Middle frontal gyrus (tissue), 1 donor: ENCODE results near the gene ADGB.
"Not testable (repeated sequence)": the region's sequence is repeated elsewhere in the genome, so short reads cannot be mapped to it uniquely, and the experiment has no call there.

Experiments used
- DNase-seq: peaks from one replicate; pipeline ENCODE4 v3.0.0-alpha.2; 2015; ENCODE audit warnings: low spot score; ENCODE audit errors: extremely low spot score

ADGB gene

DNA sequence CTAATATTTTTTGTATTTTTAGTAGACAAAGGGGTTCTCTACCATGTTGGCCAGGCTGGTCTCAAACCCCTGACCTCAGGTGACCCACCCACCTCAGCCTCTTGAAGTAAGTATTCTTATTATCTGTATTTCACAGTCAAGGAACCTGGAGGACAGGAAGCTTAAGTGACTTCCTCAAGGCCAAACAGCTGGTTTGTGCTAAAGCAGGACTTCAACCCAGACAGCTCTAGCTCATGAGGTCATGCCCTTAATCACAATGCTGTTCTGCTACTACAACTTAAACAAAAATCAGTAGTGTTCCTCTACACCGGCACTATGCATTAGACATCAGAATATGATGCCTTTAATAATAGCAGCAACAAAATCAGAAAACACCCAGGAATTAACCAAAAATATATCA, 168.9 kb downstream of the ADGB start:
- no peak for DNase-seq

DNA sequence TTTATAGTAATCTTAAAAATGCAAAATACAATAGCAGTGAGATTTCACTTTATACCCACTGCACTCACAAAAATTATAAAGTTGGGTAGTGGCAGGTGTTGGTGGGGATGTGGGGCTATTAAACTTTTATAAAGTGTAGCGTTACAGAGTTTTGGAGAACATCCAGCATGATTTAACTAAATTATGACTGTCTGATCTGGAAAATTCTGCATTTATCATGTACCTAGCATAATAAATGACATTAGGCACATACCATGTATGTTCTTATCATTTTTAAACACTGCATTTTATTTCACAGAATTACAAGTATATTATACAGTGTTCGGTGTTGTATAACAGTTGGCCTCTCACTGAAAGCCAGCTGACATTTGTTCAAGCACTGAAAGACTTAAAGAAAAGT, 169.9 kb downstream of the ADGB start:
- no peak for DNase-seq

- DNase-seq, result no peak
These were observed 171.6 kb downstream of the ADGB start for GRCh38 chr6:146770275-146770964.

DNA sequence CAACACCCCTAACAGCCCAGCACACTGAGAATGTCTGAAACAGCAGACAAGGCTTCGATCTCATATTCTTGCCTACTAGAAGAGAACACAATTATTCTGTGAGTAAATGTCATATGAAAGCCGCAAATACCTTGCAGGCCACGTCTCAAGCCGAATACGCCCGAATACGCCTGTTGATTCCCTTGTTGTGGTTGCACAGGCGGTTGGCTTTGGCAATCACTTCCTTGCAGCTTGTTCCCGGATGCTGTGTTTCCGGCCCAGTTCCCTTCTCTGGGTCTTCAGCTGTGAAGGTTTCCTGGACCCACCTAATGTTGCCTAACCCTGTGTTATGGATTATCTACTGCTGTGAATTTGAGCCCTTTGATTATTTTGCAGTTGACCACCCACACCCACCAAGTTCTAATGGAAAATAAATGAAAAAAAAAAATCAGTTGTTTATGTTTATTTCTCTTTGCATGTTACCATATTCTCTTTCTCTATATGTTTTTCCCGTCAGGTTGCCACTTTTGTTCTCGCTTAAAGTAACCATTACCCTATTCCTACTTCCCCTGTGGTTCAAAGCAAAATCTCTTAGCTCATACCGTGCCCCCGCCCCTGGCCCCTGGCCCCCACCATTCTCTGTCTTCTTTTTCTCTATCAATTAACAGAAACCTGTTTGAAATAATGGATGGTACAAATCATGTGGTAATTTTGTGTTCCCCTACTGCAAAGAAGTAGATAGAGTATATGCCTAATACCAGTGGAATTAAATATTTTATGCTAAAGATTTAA, 172.4 kb downstream of the ADGB start:
- no peak for DNase-seq

- DNase-seq, result no peak
These were observed 176.4 kb downstream of the ADGB start for GRCh38 chr6:146775220-146775619.

DNA sequence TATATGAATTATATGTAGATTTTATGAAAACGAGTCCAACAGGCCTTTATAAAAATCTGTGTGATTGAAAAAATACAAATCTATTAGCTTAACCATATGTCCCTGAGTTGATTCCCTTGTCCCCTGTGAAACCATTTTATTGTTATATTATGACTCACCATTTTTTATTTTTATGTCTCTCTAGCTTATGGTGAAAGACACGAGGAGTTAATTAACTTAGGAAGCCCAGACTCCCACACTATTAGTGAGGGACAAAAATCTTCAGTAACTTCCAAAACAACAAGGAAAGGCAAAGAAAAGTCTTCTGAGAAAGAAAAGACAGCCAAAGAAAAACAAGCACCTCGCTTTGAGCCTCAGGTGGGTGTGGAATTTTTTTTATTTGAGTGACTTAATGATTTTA, 183.1 kb downstream of the ADGB start:
- no peak for DNase-seq

DNA sequence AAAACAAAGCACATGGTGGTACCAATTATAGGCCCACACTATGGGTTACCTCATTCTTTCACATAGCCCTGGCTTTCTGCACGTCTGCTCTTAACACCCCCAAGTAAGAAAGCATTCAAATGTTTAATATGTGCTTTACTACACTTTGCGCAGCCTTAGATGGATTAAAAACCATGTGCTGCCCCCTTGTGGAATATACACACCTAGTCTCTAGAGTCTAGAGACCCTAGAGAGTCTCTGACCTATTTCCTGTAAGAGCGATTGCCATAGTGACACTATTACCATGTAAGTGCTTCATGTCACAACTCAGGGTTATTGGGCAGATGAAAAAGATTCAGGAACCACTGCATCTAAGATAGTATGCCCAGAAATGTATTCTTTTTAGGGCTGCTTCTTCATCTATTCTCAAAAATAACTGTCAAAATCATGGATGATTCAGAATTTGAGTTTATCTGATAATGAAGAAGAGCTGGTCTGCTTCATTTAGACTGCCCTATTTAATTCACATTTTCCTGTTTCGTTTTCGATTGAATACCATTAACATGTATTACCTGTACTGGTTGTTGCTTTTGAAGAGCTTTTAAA, 186.3 kb downstream of the ADGB start:
- DNase-seq, result no peak

DNA sequence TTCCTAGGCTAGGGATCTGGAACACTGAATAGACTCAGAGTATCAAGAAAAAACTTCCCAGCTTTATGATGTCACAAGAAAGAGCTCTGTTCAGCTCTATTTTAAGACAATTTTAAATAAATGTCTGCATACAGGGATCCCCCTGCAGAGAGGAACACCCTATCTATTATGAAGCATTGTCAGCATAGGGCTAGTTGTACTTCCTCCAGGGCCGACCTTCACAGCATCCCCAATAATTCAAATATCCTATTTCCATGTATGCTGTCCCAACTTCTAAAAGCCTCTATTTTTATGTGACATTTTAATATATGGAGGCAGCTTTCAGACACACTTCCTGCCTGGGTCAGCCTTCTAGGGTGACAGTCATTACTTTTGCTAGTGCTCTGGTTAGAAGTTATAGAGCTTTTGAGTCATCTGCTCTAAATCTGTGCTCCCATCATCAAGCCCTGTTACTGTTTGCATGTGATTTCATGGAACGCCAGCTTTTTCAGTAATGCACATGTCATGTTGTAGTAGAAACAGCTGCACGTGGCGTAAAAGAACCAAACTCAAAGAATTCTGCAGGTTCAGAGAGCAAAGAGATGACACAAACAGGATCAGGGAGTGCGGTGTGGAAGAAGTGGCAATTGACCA, 189.2 kb downstream of the ADGB start:
- no peak for DNase-seq

- DNase-seq, result no peak
These were observed 191.9 kb downstream of the ADGB start for GRCh38 chr6:146790561-146791091.

DNA sequence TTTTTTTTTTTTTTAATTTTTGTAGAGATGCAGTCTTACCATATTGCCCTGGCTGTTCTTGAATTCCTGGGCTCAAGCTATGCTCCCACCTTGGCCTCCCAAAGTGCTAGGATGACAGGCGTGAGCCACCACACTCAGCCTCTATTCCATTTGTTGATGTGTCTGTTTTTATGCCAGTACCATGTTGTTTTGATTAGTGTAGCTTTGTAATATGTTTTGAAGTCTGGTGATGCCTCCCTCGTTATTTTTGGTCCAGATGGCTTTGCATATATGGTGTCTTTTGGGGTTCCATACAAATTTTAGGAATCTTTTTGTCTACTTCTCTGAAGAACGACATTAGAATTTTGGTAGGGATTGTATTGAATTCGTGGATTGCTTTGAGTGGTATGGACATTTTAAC, 193.2 kb downstream of the ADGB start:
- DNase-seq, result no peak

- DNase-seq, result not testable (repeated sequence)
These were observed 194.4 kb downstream of the ADGB start for GRCh38 chr6:146793218-146793617.

- DNase-seq, result no peak
These were observed 196.8 kb downstream of the ADGB start for GRCh38 chr6:146795479-146796133.

DNA sequence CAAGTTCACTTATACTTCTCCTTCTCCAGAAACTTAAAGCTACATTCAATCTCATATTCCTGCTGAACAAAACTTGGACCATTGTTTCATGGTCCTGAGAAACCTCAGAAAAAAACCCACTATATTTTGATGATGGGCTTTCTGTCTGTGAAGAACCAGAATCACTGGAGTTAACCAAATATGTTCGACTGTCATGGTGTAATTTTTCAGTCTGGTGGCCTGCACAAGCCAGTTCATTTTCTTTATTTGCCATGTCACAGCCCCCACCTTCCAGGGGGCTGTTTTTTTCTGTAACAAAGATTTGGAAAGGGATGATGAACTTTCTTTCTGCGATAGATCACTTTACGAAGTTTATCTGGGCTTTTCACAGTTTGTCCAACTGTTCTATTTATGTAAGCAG, 204.4 kb downstream of the ADGB start:
- not testable (repeated sequence) for DNase-seq

GRCh38 chr6:146803601-146804000, 204.8 kb downstream of the ADGB start:
- DNase-seq, result no peak

DNA sequence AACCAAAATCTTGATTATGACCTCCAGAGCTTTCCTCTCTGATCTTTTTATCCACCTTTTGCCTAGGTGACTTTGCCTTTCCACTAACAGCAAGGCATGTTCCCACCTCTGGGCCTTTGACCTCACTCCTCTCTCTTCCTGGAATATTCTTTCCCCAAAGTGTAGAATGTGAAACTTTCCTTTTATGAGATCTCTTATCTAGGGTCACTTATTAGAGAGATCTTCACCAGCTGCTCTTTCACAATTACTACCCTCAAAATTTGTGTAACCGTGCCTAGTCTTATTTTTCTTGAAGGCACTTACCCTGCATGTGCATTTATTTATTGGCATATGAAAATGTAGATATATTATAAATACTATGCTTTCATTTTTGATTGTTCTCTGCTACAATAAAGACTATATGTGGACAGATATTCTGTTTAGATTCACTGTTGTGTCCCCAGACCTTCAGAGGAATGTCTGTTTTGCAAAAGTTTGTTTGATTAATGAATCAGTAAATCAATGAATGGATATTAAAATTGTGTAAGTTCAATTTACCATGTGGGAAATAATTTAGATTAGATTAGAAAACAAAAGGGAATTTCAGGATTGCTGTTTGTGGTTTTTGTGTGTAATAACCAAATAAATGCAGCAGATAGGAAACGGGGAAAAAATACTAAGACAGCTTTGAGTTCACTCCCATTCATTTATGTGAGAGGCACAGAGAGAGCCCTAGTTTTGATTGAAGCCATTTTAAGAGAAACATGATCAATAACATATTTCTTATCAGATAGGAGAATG, 207.0 kb downstream of the ADGB start:
- DNase-seq, result no peak

GRCh38 chr6:146809014-146809413, 210.2 kb downstream of the ADGB start:
- DNase-seq, result not testable (repeated sequence)

GRCh38 chr6:146812811-146813321, 214.1 kb downstream of the ADGB start:
- DNase-seq, result not testable (repeated sequence)

GRCh38 chr6:146813554-146813953, 214.8 kb downstream of the ADGB start:
- no peak for DNase-seq

DNA sequence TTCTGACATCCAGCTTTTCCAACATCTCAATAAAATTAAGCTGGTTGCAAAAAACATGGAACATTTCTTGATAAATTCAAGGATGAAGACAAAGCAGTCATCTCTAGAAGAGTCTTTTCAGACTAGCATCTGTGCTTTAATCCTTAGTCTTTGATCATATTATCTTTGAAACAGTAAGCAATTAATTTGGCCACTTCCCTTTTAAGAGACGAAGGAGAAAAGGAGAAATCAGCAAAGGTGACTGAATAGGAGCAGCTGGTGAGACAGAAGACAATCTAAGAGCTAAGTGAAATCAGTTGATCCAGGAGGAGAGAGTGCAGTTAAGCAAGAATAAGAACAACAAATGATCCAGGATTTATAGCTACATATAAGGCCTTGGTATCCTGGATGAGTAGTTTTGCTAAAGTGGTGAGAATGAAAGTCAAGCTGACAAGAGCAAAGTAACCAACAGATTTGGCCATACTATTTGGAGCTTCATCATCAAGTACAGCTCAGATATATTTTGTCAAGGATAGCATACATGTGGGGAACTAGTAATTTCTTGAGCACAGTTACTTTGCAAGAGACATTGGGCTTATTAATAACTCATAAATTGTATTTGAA, 215.5 kb downstream of the ADGB start:
- no peak for DNase-seq
